Mesodermal cell (in vitro differentiated cells): ENCODE data around the gene BCLAF3. TPM values are rescaled to one million over a fixed set of nuclear protein-coding genes. Genes with fewer than 3 reads are reported as not detected.
A peak's percentile ranks its signal among the peaks of the same experiment; 100 is the strongest.

Experiments
- H3K27ac ChIP-seq: 2 replicates; pipeline ENCODE4 v1.7.0; 2013; ENCODE audit warnings: mild to moderate bottlenecking, low read depth, low read length, moderate library complexity; ENCODE audit not compliant: severe bottlenecking
- H3K36me3 ChIP-seq: 2 replicates; pipeline ENCODE4 v1.7.1; 2013; ENCODE audit warnings: mild to moderate bottlenecking, low read length, moderate library complexity; ENCODE audit not compliant: control insufficient read depth, insufficient read depth
- H3K4me1 ChIP-seq: one replicate; pipeline ENCODE4 v1.7.1; 2013; ENCODE audit warnings: mild to moderate bottlenecking, low read length; ENCODE audit not compliant: insufficient read depth, control insufficient read depth, poor library complexity, severe bottlenecking
- H3K4me3 ChIP-seq: 2 replicates; pipeline ENCODE4 v1.7.0; 2013; ENCODE audit warnings: low read length, control low read depth, mild to moderate bottlenecking; ENCODE audit not compliant: insufficient read depth, poor library complexity, severe bottlenecking; ENCODE audit errors: extremely low read depth
- H3K9me3 ChIP-seq: 2 replicates; pipeline ENCODE4 v1.7.1; 2013; ENCODE audit warnings: mild to moderate bottlenecking, low read length, moderate library complexity; ENCODE audit not compliant: control insufficient read depth
- WGBS, 2 experiments: methylation state at CpG; one replicate each; pipeline ENCODE4 v1.1.5; 2013; ENCODE audit warnings: missing lambda C conversion rate in 2 of 2; ENCODE audit not compliant: insufficient coverage in 2 of 2; 5-methylcytosine and 5-hydroxymethylcytosine counted together
- polyA plus RNA-seq, 2 experiments: library from polyadenylated mRNA; stranded (reverse); fragments of 50-300 nt; gene quantifications; one replicate each; pipeline ENCODE4 v1.2.3, GENCODE V29; 2013

The BCLAF3 gene
- polyA plus RNA-seq (2013, experiment 1 of 2) = 5.3 TPM
- polyA plus RNA-seq (2013, experiment 2 of 2) = 4.4 TPM

DNA sequence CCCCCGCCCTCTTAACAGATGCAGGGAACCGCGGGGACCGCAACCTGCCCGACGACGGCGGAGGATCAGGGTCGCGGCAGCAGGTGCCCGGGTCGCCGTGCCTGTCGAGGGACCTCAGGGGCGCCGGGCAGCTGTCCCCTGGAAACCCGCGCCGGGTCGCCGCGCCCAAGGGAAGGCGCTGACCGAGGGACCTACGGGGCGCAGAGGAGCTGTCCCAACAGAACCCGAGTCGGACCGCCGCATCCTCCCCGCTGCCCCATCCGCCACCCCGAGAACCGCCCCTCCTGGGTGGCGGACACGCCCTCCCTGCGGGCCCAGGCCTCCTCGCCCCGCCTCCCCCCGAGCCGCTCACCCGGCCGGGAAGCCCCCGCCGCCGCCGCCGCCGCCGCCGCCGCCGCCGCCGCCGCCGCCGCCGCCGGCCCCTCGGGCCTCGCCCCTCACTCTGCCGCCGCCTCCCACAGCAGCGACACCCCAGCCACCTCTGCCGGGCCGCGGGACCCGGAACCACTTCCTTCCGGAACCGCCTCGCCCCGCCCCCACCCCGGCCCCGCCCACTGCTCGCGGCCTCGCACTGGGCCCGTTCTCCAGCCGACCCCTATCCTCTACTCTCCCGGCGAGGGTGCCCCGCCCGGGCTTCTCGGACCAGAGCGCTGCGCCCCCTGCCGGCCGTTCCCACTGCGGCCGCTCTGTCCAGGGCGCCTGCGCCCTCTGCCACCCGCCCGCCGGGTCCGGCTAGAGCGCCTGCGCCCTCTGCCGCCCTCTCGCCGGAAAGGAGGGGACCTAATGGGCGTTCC lies at the start of gene BCLAF3:
BCLAF3 (minus strand) TSS at position 506 of the 794 bp plus-strand sequence. CDS start 20,797 bp downstream, outside the sequence.
- peak within 1 kb of the TSS; percentile 54 for H3K4me3 ChIP-seq
- no peak within 1 kb of the TSS for H3K27ac ChIP-seq
- H3K4me1 ChIP-seq = no peaks in the 10 kb centered on the region
- WGBS, 2 experiments = 0% methylated on average over 2 to 17 of the region's 103 CpGs
- H3K9me3 ChIP-seq = no peaks in the 10 kb centered on the region
- H3K36me3 ChIP-seq = no peaks in the 10 kb centered on the region

DNA sequence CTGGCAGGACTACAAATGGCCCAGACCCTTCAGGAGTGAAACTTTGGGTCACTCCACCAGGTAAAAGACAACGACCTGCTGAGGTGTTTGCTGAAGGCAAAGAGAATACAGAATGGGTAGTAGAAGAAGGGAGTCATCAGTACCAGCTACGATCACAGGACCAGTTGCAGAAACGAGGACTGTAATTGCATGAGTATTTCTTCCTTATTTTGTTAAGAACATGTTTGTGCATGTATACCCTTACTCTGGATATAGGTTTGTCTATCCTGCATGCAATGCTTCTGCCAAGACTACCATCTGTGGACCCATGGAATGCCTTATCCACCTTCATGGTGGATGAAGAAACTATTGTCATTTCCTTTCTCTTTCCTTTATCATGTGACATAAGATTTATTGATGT lies 48.1 kb upstream of the BCLAF3 start:
- Histone ChIP-seq H3K4me1 (no peaks in the 10 kb centered on the region), H3K4me3 (no peak overlapping the region), H3K9me3 (no peaks in the 10 kb centered on the region), H3K36me3 (no peaks in the 10 kb centered on the region), H3K27ac (no peak overlapping the region)
- WGBS, 2 experiments = 88 to 100% methylated on average over 1 of the region's 3 CpGs

DNA sequence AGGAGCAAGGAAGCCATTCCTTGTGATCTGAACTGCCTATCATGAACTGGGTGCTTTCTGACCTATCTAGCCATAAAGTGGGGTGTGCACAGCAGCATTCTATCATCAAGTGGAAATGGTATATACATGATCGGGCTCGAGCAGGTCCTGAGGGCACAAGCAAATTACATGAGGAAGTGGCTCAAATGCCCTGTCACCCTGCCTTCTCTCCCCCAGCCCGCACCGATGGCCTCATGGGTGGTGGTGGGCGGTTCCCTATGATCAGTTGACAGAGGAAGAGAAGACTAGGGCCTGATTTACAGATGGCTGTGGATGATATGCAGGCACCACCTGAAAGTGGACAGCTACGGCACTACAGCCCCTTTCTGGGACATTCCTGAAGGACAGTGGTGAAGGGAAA lies 46.3 kb upstream of the BCLAF3 start:
- H3K4me1 ChIP-seq = no peaks in the 10 kb centered on the region
- no peak overlapping the region for H3K27ac ChIP-seq
- no CpG with 5 or more reads among the region's 6 CpGs for WGBS, 2 experiments
- no peak overlapping the region for H3K4me3 ChIP-seq
- no peaks in the 10 kb centered on the region for H3K9me3 ChIP-seq
- H3K36me3 ChIP-seq = no peaks in the 10 kb centered on the region

DNA sequence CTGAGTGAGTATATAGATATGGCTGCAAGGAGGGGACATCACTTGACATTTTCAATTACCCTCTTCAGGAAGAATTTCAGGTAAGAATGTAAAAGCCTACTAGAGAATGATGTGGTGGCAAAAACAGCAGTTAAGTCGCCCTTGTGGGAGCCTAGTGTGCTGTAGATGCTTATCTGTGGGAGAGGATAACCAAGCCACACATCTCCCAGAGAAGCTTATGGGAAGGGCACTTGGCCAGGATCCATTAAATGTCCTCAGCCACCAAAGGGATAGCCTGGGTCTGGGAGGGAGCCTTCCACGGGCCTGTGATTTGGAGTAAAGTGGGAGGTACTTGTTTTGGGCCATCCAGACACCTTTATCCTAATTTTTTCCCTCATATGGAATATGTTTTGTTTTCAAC lies 41.3 kb upstream of the BCLAF3 start:
- Histone ChIP-seq H3K36me3 (no peaks in the 10 kb centered on the region), H3K4me3 (no peak overlapping the region), H3K27ac (no peak overlapping the region), H3K4me1 (no peaks in the 10 kb centered on the region), H3K9me3 (no peaks in the 10 kb centered on the region)
- no CpG with 5 or more reads among the region's 2 CpGs for WGBS, 2 experiments

DNA sequence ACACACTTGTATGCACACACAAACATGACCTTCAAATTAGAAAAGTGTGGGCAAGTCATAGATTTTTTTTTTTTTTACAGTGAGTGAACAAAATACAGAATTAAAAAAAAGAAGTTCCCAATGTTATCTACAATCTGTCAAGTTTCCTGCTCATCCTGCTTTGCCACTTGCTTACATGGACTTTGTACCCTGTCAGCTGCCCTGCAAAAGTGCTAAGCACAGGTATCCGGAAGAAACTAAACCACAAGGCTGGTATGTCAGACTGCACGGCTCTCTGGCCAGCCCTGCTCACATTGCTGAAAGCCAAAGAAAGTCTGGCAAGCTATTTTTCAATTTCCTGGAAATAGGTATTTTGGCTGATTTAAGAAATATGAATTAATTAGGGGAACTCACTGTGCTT lies 38.9 kb upstream of the BCLAF3 start:
- WGBS, 2 experiments = 93 to 100% methylated on average over 2 of the region's 2 CpGs
- H3K27ac ChIP-seq = no peak overlapping the region

DNA sequence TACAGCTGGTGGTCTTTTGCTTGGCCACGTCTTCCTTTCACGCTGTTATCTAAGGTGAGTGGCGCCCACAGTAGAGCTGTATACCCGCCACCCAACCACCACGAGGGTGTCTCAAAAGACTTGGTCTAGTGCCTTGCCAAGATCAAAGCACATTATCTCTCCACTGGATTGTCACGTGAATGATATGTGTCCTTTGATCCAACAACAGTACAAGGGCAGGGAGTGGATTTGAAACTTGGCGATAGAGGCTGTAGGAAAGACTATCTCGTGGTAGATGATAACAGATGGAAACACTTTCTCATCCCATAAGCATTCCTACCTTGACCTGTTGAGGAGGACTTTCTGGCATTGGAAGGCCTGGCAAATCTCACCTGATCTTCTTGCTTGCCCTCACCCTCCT lies 37.7 kb upstream of the BCLAF3 start:
- Histone ChIP-seq H3K4me1 (peaks cover 13% of the 10 kb centered on the region), H3K9me3 (no peaks in the 10 kb centered on the region), H3K4me3 (no peak overlapping the region), H3K27ac (no peak overlapping the region), H3K36me3 (no peaks in the 10 kb centered on the region)
- WGBS, 2 experiments = 93 to 100% methylated on average over 1 to 3 of the region's 8 CpGs

More for the DNA sequence above, 38.9 kb upstream of the BCLAF3 start:
- H3K36me3 ChIP-seq = no peaks in the 10 kb centered on the region
- H3K4me3 ChIP-seq = no peak overlapping the region
- H3K4me1 ChIP-seq = peaks cover 13% of the 10 kb centered on the region
- no peaks in the 10 kb centered on the region for H3K9me3 ChIP-seq

DNA sequence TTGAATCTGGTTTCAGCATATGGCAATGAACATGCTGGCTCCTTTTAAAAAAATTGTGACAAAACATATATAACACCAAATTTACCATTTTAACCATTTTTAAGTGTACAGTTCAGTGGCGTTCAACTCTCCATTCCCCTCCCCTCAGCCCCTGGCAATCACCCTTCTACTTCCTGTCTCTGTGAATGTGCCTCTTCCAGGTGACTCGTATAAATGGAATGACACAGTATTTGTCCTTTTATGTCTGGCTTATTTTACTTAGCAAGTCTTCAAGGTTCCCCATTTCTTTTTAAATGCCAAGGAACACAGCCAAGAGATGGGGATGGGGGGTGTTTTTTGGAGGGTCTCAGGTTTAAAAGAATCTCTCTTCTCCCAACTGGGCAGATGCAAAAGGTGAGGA lies 35.4 kb upstream of the BCLAF3 start:
- Histone ChIP-seq H3K4me1 (peaks cover 13% of the 10 kb centered on the region), H3K9me3 (no peaks in the 10 kb centered on the region), H3K4me3 (no peak overlapping the region), H3K36me3 (no peaks in the 10 kb centered on the region), H3K27ac (peak overlapping the region; percentile 45)
- WGBS, 2 experiments = 88% methylated on average over 1 of the region's 2 CpGs; no CpG with 5 or more reads in 1 of the 2 experiments

DNA sequence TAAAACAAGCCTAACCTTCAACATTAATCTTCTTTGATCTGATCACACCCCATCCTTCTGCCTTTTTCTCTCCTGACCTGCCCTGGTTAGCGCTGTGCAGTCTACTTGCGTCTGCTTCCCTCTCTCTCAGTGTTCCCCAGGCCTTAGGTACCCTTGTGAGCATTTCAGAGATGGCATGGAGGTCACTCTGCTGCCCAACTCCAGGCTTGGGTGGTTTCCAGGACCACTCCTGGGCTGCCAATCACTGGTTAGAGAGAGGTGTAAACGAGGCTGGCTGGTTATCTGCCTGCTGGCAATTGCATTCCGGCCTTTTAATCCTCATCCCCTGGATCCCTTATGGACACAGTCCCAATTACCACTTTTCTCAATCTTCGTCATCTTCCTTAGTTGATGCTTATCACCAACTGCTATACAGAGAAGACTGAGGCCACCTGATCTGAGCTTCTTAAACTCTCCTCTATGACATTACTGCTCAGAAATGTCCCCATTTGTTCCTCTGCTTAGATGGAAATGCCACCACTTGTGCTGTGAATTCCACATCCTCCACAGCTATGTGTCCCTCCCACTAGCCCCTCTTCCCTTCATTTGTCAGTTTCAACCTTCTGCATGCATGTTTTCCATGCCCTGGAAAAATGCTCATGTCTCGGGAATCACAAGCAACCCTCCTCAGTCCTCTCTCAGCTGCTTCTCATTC lies 29.0 kb upstream of the BCLAF3 start:
- Histone ChIP-seq H3K4me3 (no peak overlapping the region), H3K4me1 (no peaks in the 10 kb centered on the region), H3K9me3 (peaks cover 8% of the 10 kb centered on the region), H3K27ac (no peak overlapping the region), H3K36me3 (no peaks in the 10 kb centered on the region)
- 83 to 89% methylated on average over 2 of the region's 6 CpGs for WGBS, 2 experiments

DNA sequence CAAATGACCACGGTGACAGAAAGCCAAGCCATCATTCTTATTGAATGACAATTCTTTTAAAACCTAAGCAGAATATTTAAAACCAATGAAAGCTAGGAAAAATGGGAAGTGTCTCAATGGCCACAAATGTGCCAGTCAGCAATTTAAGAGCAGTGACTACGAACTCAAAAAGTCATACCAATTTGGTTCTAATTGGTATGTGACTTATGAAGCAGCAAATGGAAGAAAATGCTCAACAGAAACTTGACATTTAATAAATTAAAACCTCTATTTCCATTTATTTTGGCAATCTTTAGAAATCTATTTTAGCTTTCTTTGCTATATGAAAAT lies 25.7 kb upstream of the BCLAF3 start:
- peaks cover 8% of the 10 kb centered on the region for H3K9me3 ChIP-seq
- no CpG with 5 or more reads among the region's 2 CpGs for WGBS, 2 experiments
- no peak overlapping the region for H3K4me3 ChIP-seq
- no peaks in the 10 kb centered on the region for H3K4me1 ChIP-seq
- no peak overlapping the region for H3K27ac ChIP-seq
- H3K36me3 ChIP-seq = no peaks in the 10 kb centered on the region

DNA sequence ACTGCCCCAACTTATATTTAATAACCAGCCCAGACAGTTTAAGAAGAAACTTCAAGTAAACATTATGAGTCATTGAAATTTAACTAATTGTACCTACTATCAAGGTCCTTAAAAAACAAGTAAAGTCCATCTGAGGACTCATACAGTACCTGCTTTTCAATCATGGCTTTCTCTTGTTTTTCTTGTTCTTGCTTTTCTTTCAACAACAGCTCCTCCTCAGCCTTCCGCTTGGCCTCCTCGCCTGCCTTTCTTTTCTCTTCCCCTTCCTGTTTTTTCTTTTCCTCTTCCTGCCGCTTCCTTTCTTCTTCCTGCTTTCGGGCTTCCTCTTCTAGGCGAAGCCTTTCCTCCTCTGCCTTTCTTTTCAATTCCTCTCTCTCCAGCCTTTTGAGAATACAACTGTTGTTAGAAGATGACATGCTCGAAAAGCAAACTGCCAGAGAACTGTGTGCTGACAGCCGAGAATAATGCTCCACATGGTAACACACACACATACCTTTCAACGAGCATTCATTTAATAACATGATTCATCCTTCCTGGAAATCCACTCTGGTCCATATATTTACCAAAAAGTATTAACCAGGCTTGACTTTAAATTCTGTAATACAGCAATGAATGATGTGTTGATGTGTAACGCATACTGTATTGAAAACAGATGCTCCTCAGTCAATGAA lies 25.2 kb upstream of the BCLAF3 start:
- Histone ChIP-seq H3K36me3 (no peaks in the 10 kb centered on the region), H3K4me1 (no peaks in the 10 kb centered on the region), H3K27ac (no peak overlapping the region), H3K9me3 (peaks cover 8% of the 10 kb centered on the region), H3K4me3 (no peak overlapping the region)
- WGBS, 2 experiments = 92 to 97% methylated on average over 2 to 5 of the region's 9 CpGs
